Neutrophil (primary cell): Measurements from ENCODE around the gene ATF6.
A peak's percentile ranks its signal among the peaks of the same experiment; 100 is the strongest.
"Not testable (repeated sequence)": the region's sequence is repeated elsewhere in the genome, so short reads cannot be mapped to it uniquely, and the experiment has no call there.

ENCODE experiments used
- H3K27ac ChIP-seq: fragments of 200-600 bp; sonication (generic); 2 replicates; pipeline ENCODE4 v1.5.1; 2016; ENCODE audit warnings: mild to moderate bottlenecking, moderate library complexity
- H3K27me3 ChIP-seq: fragments of 200-600 bp; sonication (generic); 2 replicates; pipeline ENCODE4 v1.6.0; 2016; ENCODE audit warnings: mild to moderate bottlenecking
- H3K36me3 ChIP-seq: fragments of 200-600 bp; sonication (generic); 2 replicates; pipeline ENCODE4 v1.5.1; 2017
- H3K4me1 ChIP-seq, 2 experiments: fragments of 200-600 bp in 1 of 2; sonication (generic) in 1 of 2; 1 replicate in 1 of 2; 2 replicates in 1 of 2; pipeline versions ENCODE4 v1.5.1 to v1.6.1; 2013 to 2016; ENCODE audit warnings: low read depth in 1 of 2, low read length in 1 of 2, mild to moderate bottlenecking in 1 of 2, moderate library complexity in 1 of 2; ENCODE audit not compliant: control insufficient read depth in 1 of 2, insufficient read depth in 1 of 2
- H3K4me3 ChIP-seq, 2 experiments: fragments of 200-600 bp in 1 of 2; sonication (generic) in 1 of 2; 1 replicate in 1 of 2; 2 replicates in 1 of 2; pipeline ENCODE4 v1.5.1; 2013 to 2016; ENCODE audit warnings: low read depth in 1 of 2, low read length in 1 of 2, mild to moderate bottlenecking in 1 of 2, moderate library complexity in 1 of 2
- H3K9me3 ChIP-seq: fragments of 200-600 bp; sonication (generic); 2 replicates; pipeline ENCODE4 v1.5.1; 2016
- TF ChIP-seq, protein P1 (sequence below): fragments of 200-600 bp; sonication (generic); IDR thresholded peaks from 2 replicates; pipeline ENCODE4 v1.5.1; 2016; ENCODE audit warnings: antibody characterized with exemption

Gene ATF6

DNA sequence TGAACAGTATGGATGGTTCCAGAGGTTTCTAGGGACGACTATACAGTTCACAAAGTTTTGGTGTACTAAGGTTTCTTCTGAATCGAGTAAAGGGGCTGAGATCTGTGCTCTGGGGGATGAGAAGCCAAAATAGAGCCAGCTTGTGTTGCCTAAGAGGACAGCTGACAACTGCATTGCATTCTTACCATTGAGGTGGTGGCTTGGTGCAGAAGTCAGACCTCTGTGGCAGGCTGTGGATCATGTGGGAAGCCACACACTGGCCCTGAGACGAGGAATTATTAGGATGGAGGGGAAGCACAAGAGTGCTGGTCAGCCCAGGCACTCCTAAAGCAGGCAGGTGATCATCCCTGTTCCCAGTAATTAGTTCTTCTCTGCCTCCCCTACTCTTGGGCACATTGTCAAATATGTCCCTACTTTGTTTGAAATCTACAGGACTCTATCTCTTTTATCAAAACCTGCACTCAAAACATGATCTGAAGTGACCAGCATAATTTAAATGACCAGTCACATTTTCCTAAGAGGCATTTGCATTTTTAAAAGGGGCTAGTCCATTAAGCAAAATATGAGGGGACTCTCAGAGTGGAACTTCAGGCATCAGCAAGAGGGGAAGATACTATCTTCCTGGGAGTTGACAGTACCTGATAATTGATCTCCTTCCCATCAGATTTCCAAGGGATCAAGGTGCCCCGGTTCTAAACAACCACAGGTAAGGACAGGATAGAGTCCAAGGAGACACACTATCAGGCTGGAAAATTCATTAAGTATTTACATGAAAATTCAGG lies 45.0 kb upstream of the ATF6 start, which contains the start of gene FCRLB:
TSS of gene FCRLB (plus strand) at position 589 of the 782 bp plus-strand sequence. CDS start 1,129 bp downstream, outside the sequence.
- TF ChIP-seq, protein P1, sequence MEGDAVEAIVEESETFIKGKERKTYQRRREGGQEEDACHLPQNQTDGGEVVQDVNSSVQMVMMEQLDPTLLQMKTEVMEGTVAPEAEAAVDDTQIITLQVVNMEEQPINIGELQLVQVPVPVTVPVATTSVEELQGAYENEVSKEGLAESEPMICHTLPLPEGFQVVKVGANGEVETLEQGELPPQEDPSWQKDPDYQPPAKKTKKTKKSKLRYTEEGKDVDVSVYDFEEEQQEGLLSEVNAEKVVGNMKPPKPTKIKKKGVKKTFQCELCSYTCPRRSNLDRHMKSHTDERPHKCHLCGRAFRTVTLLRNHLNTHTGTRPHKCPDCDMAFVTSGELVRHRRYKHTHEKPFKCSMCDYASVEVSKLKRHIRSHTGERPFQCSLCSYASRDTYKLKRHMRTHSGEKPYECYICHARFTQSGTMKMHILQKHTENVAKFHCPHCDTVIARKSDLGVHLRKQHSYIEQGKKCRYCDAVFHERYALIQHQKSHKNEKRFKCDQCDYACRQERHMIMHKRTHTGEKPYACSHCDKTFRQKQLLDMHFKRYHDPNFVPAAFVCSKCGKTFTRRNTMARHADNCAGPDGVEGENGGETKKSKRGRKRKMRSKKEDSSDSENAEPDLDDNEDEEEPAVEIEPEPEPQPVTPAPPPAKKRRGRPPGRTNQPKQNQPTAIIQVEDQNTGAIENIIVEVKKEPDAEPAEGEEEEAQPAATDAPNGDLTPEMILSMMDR, result no peak
- H3K27ac ChIP-seq, result no peak within 1 kb of the TSS
- H3K36me3 ChIP-seq, result no peaks in the 10 kb centered on the region
- H3K27me3 ChIP-seq, result peaks cover 71% of the 10 kb centered on the region
- peaks cover 6 to 7% of the 10 kb centered on the region in 2 experiments for H3K4me1 ChIP-seq
- no peaks in the 10 kb centered on the region for H3K9me3 ChIP-seq
- H3K4me3 ChIP-seq, result no peak within 1 kb of the TSS

DNA sequence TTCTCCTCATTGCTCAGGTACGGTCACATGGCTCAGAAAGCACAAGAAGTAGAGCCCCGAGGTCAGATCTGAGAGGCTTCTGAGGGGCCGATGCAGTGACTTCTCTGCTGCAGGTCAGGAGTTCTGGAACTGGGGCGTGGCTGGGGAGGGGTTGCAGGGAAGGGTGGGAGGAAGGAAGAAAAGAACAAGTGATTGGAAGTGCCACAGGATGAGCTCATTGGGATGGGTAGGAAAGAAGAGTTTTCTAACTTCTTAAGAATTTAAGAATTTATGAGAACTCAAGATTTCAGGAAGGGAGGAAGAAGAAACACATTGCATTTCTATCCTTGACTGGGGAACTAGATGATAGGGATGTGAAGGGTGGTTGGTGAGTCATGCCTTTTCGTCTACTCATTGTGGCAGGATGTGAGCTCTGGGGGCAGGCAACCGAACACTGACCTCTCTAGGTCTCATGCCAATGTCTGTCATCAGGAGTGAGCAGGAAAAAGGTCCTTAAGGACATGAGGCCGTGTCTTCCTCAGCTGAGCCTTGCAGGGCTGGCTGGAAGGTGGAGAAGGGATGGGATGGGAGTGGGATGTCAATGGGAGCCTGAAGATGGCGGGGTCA lies 44.3 kb upstream of the ATF6 start:
- no peak overlapping the region for H3K27ac ChIP-seq
- H3K4me1 ChIP-seq, result peaks cover 13 to 14% of the 10 kb centered on the region in 2 experiments
- no peaks in the 10 kb centered on the region for H3K9me3 ChIP-seq
- H3K4me3 ChIP-seq, result no peak overlapping the region
- TF ChIP-seq, protein P1, result no peak
- no peaks in the 10 kb centered on the region for H3K36me3 ChIP-seq
- peaks cover 71% of the 10 kb centered on the region for H3K27me3 ChIP-seq

GRCh38 chr1:161722406-161722805 lies 43.7 kb upstream of the ATF6 start:
- H3K27me3 ChIP-seq, result peaks cover 73% of the 10 kb centered on the region
- TF ChIP-seq, protein P1, result no peak
- no peaks in the 10 kb centered on the region for H3K36me3 ChIP-seq
- H3K4me3 ChIP-seq, result no peak overlapping the region
- no peaks in the 10 kb centered on the region for H3K9me3 ChIP-seq
- H3K27ac ChIP-seq, result no peak overlapping the region
- peaks cover 17% of the 10 kb centered on the region in 2 experiments for H3K4me1 ChIP-seq

- H3K36me3 ChIP-seq, result no peaks in the 10 kb centered on the region
- H3K27ac ChIP-seq, result no peak overlapping the region
- peaks cover 85% of the 10 kb centered on the region for H3K27me3 ChIP-seq
- no peaks in the 10 kb centered on the region for H3K9me3 ChIP-seq
- TF ChIP-seq, protein P1, result no peak
- no peak overlapping the region for H3K4me3 ChIP-seq
- H3K4me1 ChIP-seq, result peaks cover 19 to 20% of the 10 kb centered on the region in 2 experiments
Measured at GRCh38 chr1:161723459-161724141, 42.5 kb upstream of the ATF6 start.

DNA sequence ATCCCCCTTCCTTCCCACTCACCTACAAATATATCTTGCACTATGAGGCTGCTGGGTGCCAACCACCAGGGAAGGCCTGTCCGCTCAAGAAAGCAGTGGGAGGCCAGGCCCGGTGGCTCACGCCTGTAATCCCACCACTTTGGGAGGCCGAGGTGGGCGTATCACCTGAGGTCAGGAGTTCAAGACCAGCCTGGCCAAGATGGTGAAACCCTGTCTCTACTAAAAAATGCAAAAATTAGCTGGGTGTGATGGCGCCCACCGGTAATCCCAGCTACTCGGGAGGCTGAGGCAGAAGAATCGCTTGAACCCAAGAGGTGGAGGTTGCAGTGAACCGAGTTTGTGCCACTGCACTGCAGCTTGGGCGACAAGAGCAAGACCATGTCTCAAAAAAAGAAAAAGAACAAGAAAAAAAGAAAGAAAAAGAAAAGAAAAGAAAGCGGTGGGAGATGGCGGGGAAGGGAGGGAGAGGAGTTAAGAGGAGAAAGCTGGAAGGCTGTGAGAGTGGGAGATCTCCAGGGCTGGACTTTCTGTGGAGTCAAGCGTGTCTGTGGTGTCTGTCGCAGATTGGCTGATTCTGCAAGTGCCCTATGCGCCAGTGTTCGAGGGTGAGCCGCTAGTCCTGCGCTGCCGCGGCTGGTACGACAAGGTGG lies 40.7 kb upstream of the ATF6 start:
- not testable (repeated sequence) for H3K36me3 ChIP-seq, H3K9me3 ChIP-seq, H3K27ac ChIP-seq
- Histone ChIP-seq H3K27me3 (peaks cover 100% of the 10 kb centered on the region), H3K4me3 (peak overlapping the region; percentile 78 to 82), H3K4me1 (peaks cover 19 to 20% of the 10 kb centered on the region in 2 experiments)
